ENCODE measurements around the gene UBQLN3.

DNA sequence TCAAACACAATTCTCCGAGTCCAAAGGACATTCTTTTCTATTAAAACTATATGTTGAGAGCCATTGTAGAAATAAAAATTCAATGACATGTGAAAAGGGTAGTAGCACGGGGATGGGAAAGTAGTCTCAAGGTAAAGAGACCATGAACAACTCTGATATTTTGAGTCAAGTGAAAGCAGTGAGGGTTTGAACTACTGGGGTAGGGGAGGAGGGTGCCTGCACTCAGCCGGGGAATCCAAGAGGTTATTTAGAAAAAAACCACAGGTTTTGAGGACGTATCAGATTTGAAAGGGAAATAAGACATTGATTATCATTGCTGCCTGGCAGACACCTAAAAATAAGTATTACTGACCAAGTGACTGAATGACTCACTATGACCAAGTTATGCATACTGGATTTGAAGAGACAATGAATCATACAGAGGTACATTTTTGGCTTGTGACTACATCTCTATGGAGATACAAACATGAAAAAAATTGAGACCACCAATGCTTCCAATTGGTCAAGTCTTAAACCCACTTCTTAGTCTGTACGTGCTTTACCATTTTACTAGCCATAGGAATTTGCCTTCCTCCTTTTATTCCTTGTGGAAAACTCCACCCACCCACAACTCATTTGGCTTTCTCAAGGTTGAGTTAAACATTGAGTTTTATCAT is 40.8 kb upstream of the UBQLN3 start:
- TF ChIP-seq POLR2A (IDR thresholded peaks at IDR 0.05; ENCODE audit: low read depth, low read length) (no peak), RCOR1 (IDR thresholded peaks at IDR 0.05; ENCODE audit: insufficient replicate concordance, low read length) (no peak), SMC3 (IDR thresholded peaks at IDR 0.05; ENCODE audit: low read depth, low read length) (no peak)
- TF ChIP-seq, protein P1, sequence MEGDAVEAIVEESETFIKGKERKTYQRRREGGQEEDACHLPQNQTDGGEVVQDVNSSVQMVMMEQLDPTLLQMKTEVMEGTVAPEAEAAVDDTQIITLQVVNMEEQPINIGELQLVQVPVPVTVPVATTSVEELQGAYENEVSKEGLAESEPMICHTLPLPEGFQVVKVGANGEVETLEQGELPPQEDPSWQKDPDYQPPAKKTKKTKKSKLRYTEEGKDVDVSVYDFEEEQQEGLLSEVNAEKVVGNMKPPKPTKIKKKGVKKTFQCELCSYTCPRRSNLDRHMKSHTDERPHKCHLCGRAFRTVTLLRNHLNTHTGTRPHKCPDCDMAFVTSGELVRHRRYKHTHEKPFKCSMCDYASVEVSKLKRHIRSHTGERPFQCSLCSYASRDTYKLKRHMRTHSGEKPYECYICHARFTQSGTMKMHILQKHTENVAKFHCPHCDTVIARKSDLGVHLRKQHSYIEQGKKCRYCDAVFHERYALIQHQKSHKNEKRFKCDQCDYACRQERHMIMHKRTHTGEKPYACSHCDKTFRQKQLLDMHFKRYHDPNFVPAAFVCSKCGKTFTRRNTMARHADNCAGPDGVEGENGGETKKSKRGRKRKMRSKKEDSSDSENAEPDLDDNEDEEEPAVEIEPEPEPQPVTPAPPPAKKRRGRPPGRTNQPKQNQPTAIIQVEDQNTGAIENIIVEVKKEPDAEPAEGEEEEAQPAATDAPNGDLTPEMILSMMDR (conservative IDR thresholded peaks at IDR 0.05; ENCODE audit: low read depth, low read length), result no peak
